Measurements from ENCODE around the gene SIGLEC5.

The SIGLEC5 gene

DNA sequence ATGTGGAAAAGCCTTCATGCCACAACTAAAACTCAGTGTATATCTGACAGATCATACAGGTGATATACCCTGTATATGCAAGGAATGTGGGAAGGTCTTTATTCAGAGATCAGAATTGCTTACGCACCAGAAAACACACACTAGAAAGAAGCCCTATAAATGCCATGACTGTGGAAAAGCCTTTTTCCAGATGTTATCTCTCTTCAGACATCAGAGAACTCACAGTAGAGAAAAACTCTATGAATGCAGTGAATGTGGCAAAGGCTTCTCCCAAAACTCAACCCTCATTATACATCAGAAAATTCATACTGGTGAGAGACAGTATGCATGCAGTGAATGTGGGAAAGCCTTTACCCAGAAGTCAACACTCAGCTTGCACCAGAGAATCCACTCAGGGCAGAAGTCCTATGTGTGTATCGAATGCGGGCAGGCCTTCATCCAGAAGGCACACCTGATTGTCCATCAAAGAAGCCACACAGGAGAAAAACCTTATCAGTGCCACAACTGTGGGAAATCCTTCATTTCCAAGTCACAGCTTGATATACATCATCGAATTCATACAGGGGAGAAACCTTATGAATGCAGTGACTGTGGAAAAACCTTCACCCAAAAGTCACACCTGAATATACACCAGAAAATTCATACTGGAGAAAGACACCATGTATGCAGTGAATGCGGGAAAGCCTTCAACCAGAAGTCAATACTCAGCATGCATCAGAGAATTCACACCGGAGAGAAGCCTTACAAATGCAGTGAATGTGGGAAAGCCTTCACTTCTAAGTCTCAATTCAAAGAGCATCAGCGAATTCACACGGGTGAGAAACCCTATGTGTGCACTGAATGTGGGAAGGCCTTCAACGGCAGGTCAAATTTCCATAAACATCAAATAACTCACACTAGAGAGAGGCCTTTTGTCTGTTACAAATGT is 42.7 kb downstream of the SIGLEC5 start:
- no peak for DNase-seq (ENCODE audit: low read depth)

DNA sequence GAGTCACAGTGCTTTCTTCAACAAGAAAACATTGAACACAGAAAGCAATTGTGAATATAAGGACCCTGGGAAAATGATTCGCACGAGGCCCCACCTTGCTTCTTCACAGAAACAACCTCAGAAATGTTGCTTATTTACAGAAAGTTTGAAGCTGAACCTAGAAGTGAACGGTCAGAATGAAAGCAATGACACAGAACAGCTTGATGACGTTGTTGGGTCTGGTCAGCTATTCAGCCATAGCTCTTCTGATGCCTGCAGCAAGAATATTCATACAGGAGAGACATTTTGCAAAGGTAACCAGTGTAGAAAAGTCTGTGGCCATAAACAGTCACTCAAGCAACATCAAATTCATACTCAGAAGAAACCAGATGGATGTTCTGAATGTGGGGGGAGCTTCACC is 43.4 kb downstream of the SIGLEC5 start:
- no peak for DNase-seq (ENCODE audit: low read depth)

- no peak for DNase-seq (ENCODE audit: low read depth)
Measured at GRCh38 chr19:51586103-51586728, 44.0 kb downstream of the SIGLEC5 start.

- no peak for DNase-seq (ENCODE audit: low read depth)
Measured at GRCh38 chr19:51576850-51577249, 53.4 kb downstream of the SIGLEC5 start.

DNA sequence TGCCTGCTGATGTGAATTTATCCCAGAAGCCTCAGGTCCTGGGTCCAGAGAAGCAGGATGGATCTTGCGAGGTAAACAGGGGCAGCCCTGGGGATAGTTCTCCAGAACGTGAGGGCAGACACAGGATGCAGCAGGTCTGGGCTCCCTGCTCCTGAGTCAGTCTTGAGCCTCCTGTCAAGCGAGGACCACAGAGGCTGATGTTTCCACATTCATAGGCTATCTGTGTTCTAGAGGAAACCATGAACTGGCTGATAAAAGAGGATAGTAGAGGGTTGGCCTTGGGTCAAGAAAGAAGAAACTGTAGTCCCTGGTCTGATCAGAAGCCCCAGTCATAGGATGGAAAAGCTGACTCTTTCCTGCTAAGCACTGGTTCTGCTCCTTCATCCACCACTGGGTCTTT is 56.9 kb downstream of the SIGLEC5 start:
- no peak for DNase-seq (ENCODE audit: low read depth)

GRCh38 chr19:51572908-51573307 is 57.3 kb downstream of the SIGLEC5 start:
- no peak for DNase-seq (ENCODE audit: low read depth)

GRCh38 chr19:51572410-51572809 is 57.8 kb downstream of the SIGLEC5 start:
- DNase-seq (ENCODE audit: low read depth): no peak

DNA sequence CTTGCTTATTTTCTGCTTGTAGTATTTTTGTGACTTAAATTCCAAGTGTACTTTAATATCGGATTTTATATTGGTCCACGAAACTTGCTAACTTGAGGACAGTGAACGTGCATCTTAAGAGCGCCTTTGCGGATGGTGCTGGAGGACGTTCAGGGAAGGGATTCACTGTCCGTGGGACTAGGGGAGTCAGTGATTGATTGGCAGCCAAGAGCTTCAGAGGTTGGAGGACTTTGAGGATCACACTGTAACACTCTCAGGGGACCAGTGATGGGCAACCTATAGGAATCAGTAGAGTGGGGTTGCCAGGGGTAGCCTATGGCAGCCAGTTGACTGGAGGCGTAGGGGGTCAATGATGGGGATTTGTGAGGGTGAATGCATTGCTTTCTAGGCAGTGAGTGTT is 58.6 kb downstream of the SIGLEC5 start:
- DNase-seq (ENCODE audit: low read depth): no peak

GRCh38 chr19:51570962-51571575 is 59.1 kb downstream of the SIGLEC5 start, which contains the start of gene ZNF175:
Gene ZNF175 (plus strand): TSS chr19:51571283. CDS start chr19:51573330, 2,047 bp downstream.
- DNase-seq (ENCODE audit: low read depth): peak; percentile 71

GRCh38 chr19:51568456-51568855 is 61.7 kb downstream of the SIGLEC5 start:
- DNase-seq (ENCODE audit: low read depth): no peak

DNA sequence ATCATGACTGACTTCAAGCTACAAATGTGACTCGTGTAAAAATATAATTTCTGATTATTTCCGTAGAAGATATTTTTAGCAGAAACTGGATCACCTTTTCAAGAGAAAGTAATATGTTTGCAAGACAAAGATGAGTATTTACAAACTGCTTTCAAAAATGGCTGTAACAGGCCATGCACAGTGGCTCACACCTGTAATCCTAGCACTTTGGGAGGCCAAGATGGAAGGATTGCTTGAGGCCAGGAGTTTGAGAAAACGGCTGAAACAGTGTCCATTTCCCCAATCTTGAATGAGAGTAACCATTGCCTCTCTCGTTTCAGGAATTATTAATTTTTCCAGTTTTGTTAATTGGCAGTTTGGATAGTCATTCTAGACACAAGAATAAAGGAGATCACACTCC is 62.6 kb downstream of the SIGLEC5 start:
- DNase-seq (ENCODE audit: low read depth): no peak

- no peak for DNase-seq (ENCODE audit: low read depth)
Measured at GRCh38 chr19:51566489-51567100, 63.6 kb downstream of the SIGLEC5 start.

DNA sequence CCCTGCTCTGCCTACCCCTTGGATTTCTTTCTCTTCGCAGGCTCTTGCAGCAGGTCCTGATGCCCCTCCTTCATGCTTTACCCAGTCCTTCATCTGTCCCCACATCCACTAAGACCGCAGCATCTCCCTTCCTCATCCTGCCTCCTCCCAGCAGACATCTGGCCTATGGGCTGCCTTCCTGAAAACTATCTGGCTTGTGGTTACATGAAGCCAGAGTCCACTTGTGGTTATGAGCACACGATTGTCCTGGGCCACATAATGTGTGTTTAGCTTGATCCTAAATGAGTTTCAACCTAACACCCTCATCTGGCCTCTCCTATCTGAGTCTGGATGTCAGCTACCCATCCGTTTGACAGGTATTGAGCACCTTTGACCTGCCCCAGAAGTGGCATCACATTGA is 64.6 kb downstream of the SIGLEC5 start:
- DNase-seq (ENCODE audit: low read depth): no peak

- no peak for DNase-seq (ENCODE audit: low read depth)
Measured at GRCh38 chr19:51564791-51565190, 65.4 kb downstream of the SIGLEC5 start.

All from T follicular helper cell (primary cell).